SU-DHL-6 (cell line): ENCODE measurements around the gene PNPLA2.

Source experiments
- H2AFZ ChIP-seq: fragments of 200-600 bp; sonication (generic); 2 replicates; pipeline ENCODE4 v1.6.1; 2014; ENCODE audit warnings: low read depth, mild to moderate bottlenecking, moderate library complexity, mixed read lengths, antibody characterized with exemption, low read length; ENCODE audit not compliant: severe bottlenecking
- H3F3A ChIP-seq: fragments of 200-600 bp; shearing (Covaris generic); 2 replicates; pipeline ENCODE4 v1.6.0; 2016; ENCODE audit warnings: antibody characterized with exemption, mild to moderate bottlenecking; ENCODE audit not compliant: insufficient read depth
- H3K27ac ChIP-seq: fragments of 200-600 bp; sonication (generic); 2 replicates; pipeline ENCODE4 v1.5.1; 2016; ENCODE audit warnings: low read depth, mild to moderate bottlenecking, low read length, moderate library complexity, mixed read lengths
- H3K27me3 ChIP-seq: fragments of 200-600 bp; sonication (generic), shearing (Covaris generic); 2 replicates; pipeline ENCODE4 v1.6.0; 2014; ENCODE audit warnings: mild to moderate bottlenecking, low read length
- H3K36me3 ChIP-seq: fragments of 200-600 bp; sonication (generic); 2 replicates; pipeline ENCODE4 v1.6.1; 2014; ENCODE audit warnings: mild to moderate bottlenecking, low read length, mixed read lengths
- H3K4me2 ChIP-seq: fragments of 300-600, 200-600 bp; shearing (Covaris generic), sonication (generic); 2 replicates; pipeline ENCODE4 v1.6.0; 2014; ENCODE audit warnings: low read length, low read depth, mild to moderate bottlenecking; ENCODE audit not compliant: poor library complexity, severe bottlenecking
- H3K4me3 ChIP-seq: fragments of 200-600 bp; sonication (generic); 2 replicates; pipeline ENCODE4 v1.5.1; 2014; ENCODE audit warnings: antibody characterized with exemption, low read length, mild to moderate bottlenecking, mixed read lengths; ENCODE audit not compliant: insufficient read depth, poor library complexity, severe bottlenecking
- H3K79me2 ChIP-seq: fragments of 200-600 bp; sonication (generic); 2 replicates; pipeline ENCODE4 v1.6.1; 2014; ENCODE audit warnings: mild to moderate bottlenecking, low read length, moderate library complexity; ENCODE audit not compliant: insufficient read depth
- H3K9ac ChIP-seq: fragments of 200-600 bp; sonication (generic); 2 replicates; pipeline ENCODE4 v1.7.0; 2014; ENCODE audit warnings: mild to moderate bottlenecking, low read length
- H3K9me2 ChIP-seq: fragments of 200-600 bp; sonication (generic); replicated peaks from 2 replicates; pipeline ENCODE4 v1.6.1; 2014; ENCODE audit warnings: low read length; ENCODE audit not compliant: insufficient read depth
- H3K9me3 ChIP-seq: fragments of 200-600 bp; sonication (generic); 2 replicates; pipeline ENCODE4 v1.6.1; 2014; ENCODE audit warnings: low read length, mixed read lengths; ENCODE audit not compliant: insufficient read depth
- H4K20me1 ChIP-seq: fragments of 200-600 bp; sonication (generic); 2 replicates; pipeline ENCODE4 v1.6.1; 2014; ENCODE audit warnings: low read depth, mild to moderate bottlenecking, antibody characterized with exemption, low read length, moderate library complexity, mixed read lengths
- EZH2phosphoT487 ChIP-seq: fragments of 200-600 bp; sonication (generic), shearing (Covaris generic); conservative IDR thresholded peaks from 2 replicates; pipeline ENCODE4 v1.6.1; 2018; ENCODE audit warnings: mild to moderate bottlenecking, antibody characterized with exemption, low read length, moderate library complexity, mixed read lengths
- TF ChIP-seq, protein P1 (sequence below): fragments of 200-600 bp; sonication (generic); IDR thresholded peaks from one replicate; pipeline ENCODE4 v1.5.1; 2017; ENCODE audit warnings: antibody characterized with exemption, mild to moderate bottlenecking, low read length, moderate library complexity; ENCODE audit not compliant: insufficient read depth, poor library complexity, severe bottlenecking

The PNPLA2 gene

DNA sequence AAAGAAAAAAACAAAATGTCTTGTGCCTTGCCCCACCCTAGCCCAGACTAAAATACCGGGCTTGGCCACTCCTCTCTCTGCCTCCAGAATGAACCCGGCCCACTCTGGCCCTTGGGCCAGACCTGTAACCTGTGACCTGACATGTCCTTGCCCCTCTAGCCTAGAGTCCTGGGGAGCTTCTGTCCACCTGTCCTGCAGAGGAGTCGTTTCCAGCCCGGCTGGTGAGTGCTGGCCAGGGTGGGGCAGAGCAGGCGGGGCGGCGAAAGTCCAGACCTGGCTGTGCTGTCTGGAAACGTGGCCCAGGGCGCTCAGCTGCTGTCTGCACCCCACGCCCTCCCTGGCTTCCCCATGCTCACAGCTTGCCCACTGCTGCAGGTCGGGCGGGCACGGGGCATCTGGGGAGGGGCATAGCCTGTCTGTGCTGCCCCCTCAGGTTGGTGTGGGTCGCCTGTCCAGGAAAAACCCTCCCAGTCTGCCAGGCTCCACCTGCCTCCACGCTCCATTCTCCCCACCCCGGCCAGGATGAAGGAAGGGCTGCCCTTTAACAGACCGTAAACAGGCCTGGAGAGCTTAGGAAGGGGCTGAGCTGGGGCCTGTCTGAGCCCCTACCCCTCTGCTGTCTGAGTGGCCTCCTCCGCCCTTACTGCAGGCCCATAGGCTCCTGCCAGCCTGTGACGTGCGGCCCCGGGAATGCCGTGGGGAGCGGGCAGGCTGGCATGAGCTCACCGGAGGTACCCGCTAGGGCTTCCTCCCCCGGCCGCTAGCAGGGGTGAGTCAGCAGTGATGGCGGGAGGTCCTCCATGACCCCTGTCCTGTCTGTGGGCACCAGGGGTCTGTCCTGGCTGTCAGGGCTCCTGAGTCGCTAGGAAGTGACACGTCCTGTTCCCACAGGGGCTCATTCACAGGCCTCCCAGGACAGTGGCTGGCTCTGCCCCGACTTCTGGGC lies 15.9 kb downstream of the PNPLA2 start:
- H3K4me2 ChIP-seq: no peak overlapping the region

DNA sequence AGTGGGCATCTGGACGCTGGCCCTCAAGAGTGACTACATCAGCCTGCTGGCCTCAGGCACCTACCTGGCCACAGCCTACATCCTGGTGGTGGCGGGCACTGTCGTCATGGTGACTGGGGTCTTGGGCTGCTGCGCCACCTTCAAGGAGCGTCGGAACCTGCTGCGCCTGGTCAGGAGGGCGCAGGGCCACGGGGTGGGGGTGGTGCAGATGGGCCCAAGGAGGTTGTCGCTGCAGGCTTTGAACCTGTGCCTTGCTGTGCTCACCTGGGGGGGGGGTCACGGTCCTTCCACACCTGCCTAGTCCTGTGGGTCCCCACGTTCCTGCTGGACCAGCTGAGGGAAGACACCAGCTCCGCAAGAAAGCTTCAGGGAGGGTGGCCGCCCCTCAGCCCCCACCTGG lies 17.6 kb downstream of the PNPLA2 start:
- TF ChIP-seq EZH2phosphoT487: no peak
- TF ChIP-seq, protein P1, sequence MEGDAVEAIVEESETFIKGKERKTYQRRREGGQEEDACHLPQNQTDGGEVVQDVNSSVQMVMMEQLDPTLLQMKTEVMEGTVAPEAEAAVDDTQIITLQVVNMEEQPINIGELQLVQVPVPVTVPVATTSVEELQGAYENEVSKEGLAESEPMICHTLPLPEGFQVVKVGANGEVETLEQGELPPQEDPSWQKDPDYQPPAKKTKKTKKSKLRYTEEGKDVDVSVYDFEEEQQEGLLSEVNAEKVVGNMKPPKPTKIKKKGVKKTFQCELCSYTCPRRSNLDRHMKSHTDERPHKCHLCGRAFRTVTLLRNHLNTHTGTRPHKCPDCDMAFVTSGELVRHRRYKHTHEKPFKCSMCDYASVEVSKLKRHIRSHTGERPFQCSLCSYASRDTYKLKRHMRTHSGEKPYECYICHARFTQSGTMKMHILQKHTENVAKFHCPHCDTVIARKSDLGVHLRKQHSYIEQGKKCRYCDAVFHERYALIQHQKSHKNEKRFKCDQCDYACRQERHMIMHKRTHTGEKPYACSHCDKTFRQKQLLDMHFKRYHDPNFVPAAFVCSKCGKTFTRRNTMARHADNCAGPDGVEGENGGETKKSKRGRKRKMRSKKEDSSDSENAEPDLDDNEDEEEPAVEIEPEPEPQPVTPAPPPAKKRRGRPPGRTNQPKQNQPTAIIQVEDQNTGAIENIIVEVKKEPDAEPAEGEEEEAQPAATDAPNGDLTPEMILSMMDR: no peak
- no peaks in the 10 kb centered on the region for H3K9me2 ChIP-seq
- peaks cover 10% of the 10 kb centered on the region for H3K79me2 ChIP-seq
- no peaks in the 10 kb centered on the region for H3K27me3 ChIP-seq
- no peaks in the 10 kb centered on the region for H3F3A ChIP-seq
- H2AFZ ChIP-seq: no peak overlapping the region
- no peaks in the 10 kb centered on the region for H3K36me3 ChIP-seq
- H3K27ac ChIP-seq: no peak overlapping the region
- H3K4me2 ChIP-seq: no peak overlapping the region
- no peak overlapping the region for H3K4me3 ChIP-seq
- no peaks in the 10 kb centered on the region for H3K9me3 ChIP-seq
- H3K9ac ChIP-seq: no peak overlapping the region
- peaks cover 5% of the 10 kb centered on the region; the same call in 1 of the 2 replicates for H4K20me1 ChIP-seq

More for the DNA sequence above, 15.9 kb downstream of the PNPLA2 start:
- Histone ChIP-seq H3K79me2 (no peaks in the 10 kb centered on the region), H3K27ac (no peak overlapping the region), H2AFZ (no peak overlapping the region), H3K36me3 (no peaks in the 10 kb centered on the region), H3F3A (no peaks in the 10 kb centered on the region), H3K9me2 (no peaks in the 10 kb centered on the region), H3K4me3 (no peak overlapping the region), H4K20me1 (no peaks in the 10 kb centered on the region), H3K9ac (no peak overlapping the region), H3K9me3 (no peaks in the 10 kb centered on the region), H3K27me3 (no peaks in the 10 kb centered on the region)
- no peak; the same call in 1 of the 2 replicates for TF ChIP-seq EZH2phosphoT487
- TF ChIP-seq, protein P1: no peak

DNA sequence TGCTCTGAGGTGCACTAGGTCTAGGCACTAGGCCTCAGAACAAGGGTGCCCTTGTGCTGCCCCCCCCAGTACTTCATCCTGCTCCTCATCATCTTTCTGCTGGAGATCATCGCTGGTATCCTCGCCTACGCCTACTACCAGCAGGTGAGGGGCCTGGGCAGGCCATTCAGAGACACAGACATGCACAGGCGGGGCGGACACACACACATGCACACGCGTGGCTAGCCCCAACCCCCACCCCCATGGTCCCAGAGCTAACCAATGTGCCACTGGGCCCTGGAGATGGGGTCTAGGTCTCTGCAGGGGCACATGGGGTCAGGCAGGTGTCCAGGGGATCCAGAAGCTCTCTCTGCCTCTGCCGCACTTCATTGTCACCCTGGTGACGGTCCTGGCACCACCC lies 18.0 kb downstream of the PNPLA2 start:
- no peak overlapping the region for H3K4me3 ChIP-seq
- H3K9ac ChIP-seq: no peak overlapping the region
- H3K36me3 ChIP-seq: no peaks in the 10 kb centered on the region
- peaks cover 14% of the 10 kb centered on the region for H3K79me2 ChIP-seq
- H3K27ac ChIP-seq: no peak overlapping the region
- no peak for TF ChIP-seq EZH2phosphoT487
- TF ChIP-seq, protein P1: no peak
- H3K4me2 ChIP-seq: no peak overlapping the region
- H3K9me3 ChIP-seq: no peaks in the 10 kb centered on the region
- H3F3A ChIP-seq: no peaks in the 10 kb centered on the region
- H2AFZ ChIP-seq: no peak overlapping the region
- H3K27me3 ChIP-seq: no peaks in the 10 kb centered on the region
- no peaks in the 10 kb centered on the region for H3K9me2 ChIP-seq
- peaks cover 6% of the 10 kb centered on the region; the same call in 1 of the 2 replicates for H4K20me1 ChIP-seq
